Tibial nerve (tissue), 4 donors: ENCODE measurements around the gene ALDH1L1.

Experiments
- CTCF ChIP-seq, 5 experiments: fragments of 200-600 bp in 3 of 5; fragments of 450-650 bp in 2 of 5; sonication (generic) in 3 of 5; IDR thresholded peaks; one replicate each; pipeline ENCODE4 v1.5.1; 2016 to 2019; ENCODE audit warnings: antibody characterized with exemption in 5 of 5, mild to moderate bottlenecking in 3 of 5, moderate library complexity in 2 of 5
- EP300 ChIP-seq, 2 donors: sonication (generic); formaldehyde crosslinking; IDR thresholded peaks; one replicate each; pipeline ENCODE4 v1.6.1; 2017; ENCODE audit warnings: antibody characterized with exemption in 2 of 2, mild to moderate bottlenecking in 1 of 2
- POLR2A ChIP-seq, 2 donors: fragments of 450-650 bp; IDR thresholded peaks; one replicate each; pipeline ENCODE4 v1.6.1; 2017; ENCODE audit warnings: antibody characterized with exemption in 2 of 2, mild to moderate bottlenecking in 2 of 2, moderate library complexity in 2 of 2

- TF ChIP-seq CTCF (IDR thresholded peaks at IDR 0.05), result no peak
- TF ChIP-seq POLR2A (IDR thresholded peaks at IDR 0.05), result no peak
- TF ChIP-seq EP300 (IDR thresholded peaks at IDR 0.05), result no peak
These were observed 26.8 kb upstream of the ALDH1L1 start for GRCh38 chr3:126207166-126207565.
